ENCODE measurements around the gene FITM2.
"Not testable (repeated sequence)": the region's sequence is repeated elsewhere in the genome, so short reads cannot be mapped to it uniquely, and the experiment has no call there.

Gene FITM2

GRCh38 chr20:44331201-44331600 is 20.2 kb upstream of the FITM2 start:
- no peak for DNase-seq

- DNase-seq = no peak
These were observed 17.4 kb upstream of the FITM2 start for GRCh38 chr20:44328428-44328827.

- not testable (repeated sequence) for DNase-seq
These were observed 16.7 kb upstream of the FITM2 start for GRCh38 chr20:44327748-44328147.

- DNase-seq = no peak
These were observed 15.6 kb upstream of the FITM2 start for GRCh38 chr20:44326391-44327159.

GRCh38 chr20:44324343-44324742 is 13.3 kb upstream of the FITM2 start:
- no peak for DNase-seq

GRCh38 chr20:44319839-44320422 is 8.9 kb upstream of the FITM2 start:
- DNase-seq = no peak

GRCh38 chr20:44314870-44315269 is 3.9 kb upstream of the FITM2 start:
- no peak for DNase-seq

GRCh38 chr20:44309763-44310663 is 989 bp downstream of the FITM2 start:
- peak; percentile 83 for DNase-seq

GRCh38 chr20:44306927-44307326 is 4.1 kb downstream of the FITM2 start:
- DNase-seq = no peak

- no peak for DNase-seq
These were observed 6.6 kb downstream of the FITM2 start for GRCh38 chr20:44304383-44304782.

GRCh38 chr20:44302736-44303135 is 8.3 kb downstream of the FITM2 start:
- DNase-seq = no peak

- DNase-seq = no peak
These were observed 8.9 kb downstream of the FITM2 start for GRCh38 chr20:44302026-44302669.

GRCh38 chr20:44301285-44301684 is 9.7 kb downstream of the FITM2 start:
- DNase-seq = no peak

GRCh38 chr20:44299011-44299535 is 11.9 kb downstream of the FITM2 start:
- not testable (repeated sequence) for DNase-seq

GRCh38 chr20:44297721-44298120 is 13.3 kb downstream of the FITM2 start:
- no peak for DNase-seq

GRCh38 chr20:44296011-44296410 is 15.0 kb downstream of the FITM2 start:
- DNase-seq = no peak

GRCh38 chr20:44291754-44292153 is 19.2 kb downstream of the FITM2 start:
- DNase-seq = no peak

- no peak for DNase-seq
These were observed 22.8 kb downstream of the FITM2 start for GRCh38 chr20:44288252-44288651.

GRCh38 chr20:44287272-44288097 is 23.5 kb downstream of the FITM2 start:
- no peak for DNase-seq

- DNase-seq = no peak
These were observed 27.0 kb downstream of the FITM2 start for GRCh38 chr20:44284032-44284431.

GRCh38 chr20:44282192-44282591 is 28.8 kb downstream of the FITM2 start:
- DNase-seq = peak; percentile 46

- DNase-seq = no peak
These were observed 30.6 kb downstream of the FITM2 start for GRCh38 chr20:44280387-44280786.
